ENCODE results near the gene CBFA2T2.

DNA sequence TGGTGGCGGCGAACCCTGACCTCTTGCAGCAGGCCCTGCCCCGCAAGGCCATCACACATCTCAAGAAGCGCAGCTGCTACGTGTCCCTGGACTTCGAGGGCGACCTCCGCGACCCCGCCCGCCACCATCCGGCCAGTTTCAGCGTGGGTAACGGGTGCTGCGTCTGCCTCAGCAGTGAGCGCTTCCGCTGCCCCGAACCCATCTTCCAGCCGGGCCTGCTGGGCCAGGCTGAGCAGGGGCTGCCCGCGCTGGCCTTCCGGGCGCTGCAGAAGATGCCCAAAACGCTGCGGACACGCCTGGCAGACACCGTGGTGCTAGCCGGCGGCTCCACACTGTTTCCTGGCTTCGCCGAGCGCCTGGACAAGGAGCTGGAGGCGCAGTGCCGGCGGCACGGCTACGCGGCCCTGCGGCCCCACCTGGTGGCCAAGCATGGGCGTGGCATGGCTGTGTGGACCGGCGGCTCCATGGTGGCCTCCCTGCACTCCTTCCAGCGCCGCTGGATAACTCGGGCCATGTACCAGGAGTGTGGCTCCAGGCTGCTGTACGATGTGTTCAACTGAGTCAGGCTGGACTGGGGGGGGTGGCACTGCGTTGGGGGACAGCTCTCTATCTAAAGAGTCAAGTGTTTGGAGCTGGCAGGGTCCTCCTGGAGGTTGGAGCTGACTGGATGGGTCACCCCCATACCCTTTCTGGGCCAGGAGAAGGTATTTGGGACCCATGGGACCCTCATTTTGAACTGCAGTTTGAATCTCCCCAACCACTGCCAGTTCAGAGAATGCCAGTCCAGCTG lies 178.0 kb downstream of the CBFA2T2 start:
- TF ChIP-seq SIN3A (IDR thresholded peaks at IDR 0.05; ENCODE audit: borderline replicate concordance, insufficient read depth, low read length): no peak
- TF ChIP-seq REST (IDR thresholded peaks at IDR 0.05; ENCODE audit: insufficient read depth in 1 of 2, low read depth in 2 of 2, low read length in 2 of 2): no peak
- no peak for TF ChIP-seq TAF1 (IDR thresholded peaks at IDR 0.05; ENCODE audit: borderline replicate concordance, insufficient read depth, low read length)
- TF ChIP-seq FOXP2 (optimal IDR thresholded peaks at IDR 0.05; ENCODE audit: borderline replicate concordance, extremely low read depth, extremely low read length, insufficient read depth): peak; percentile 37

Data from PFSK-1 (cell line).